ENCODE results near the gene CDH4. TPM values are rescaled to one million over a fixed set of nuclear protein-coding genes. Genes with fewer than 3 reads are reported as not detected.

Gene CDH4
- total RNA-seq, 1 donor from 2014 or later, result 12.1 TPM

DNA sequence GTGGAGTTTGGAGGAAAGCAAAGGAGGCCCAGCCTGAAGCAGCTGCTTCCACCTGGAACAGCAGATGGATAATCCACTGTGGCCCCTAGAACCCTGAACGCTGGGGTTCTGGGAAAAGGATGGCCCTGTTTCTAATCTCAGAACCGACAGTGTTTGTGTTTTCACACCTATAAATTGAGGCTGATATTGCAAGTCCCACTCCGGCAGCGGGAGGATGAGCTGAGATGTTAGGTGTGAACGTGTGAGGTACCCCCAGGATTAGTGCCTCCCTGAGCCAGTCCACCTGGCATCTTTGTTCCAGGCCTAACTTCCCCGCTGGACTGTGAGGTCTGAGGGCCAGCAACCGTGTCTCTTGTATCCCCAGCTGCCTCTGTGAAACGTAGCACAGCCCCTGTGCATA, 7.8 kb upstream of the CDH4 start:
- no peak for DNase-seq (ENCODE audit: low read depth)
- TF ChIP-seq CTCF (IDR thresholded peaks at IDR 0.05; ENCODE audit: insufficient read depth, low read length, severe bottlenecking), result no peak
- H3K27me3 ChIP-seq (ENCODE audit: control insufficient read depth, insufficient read depth, low read length), result no peaks in the 10 kb centered on the region
- no peak overlapping the region for H3K4me3 ChIP-seq (ENCODE audit: low read depth, low read length)
- no peaks in the 10 kb centered on the region for H3K36me3 ChIP-seq (ENCODE audit: control insufficient read depth, insufficient read depth, low read length)
- FAIRE-seq, result no peak

- H3K36me3 ChIP-seq (ENCODE audit: control insufficient read depth, insufficient read depth, low read length), result no peaks in the 10 kb centered on the region
- FAIRE-seq, result no peak
- TF ChIP-seq CTCF (IDR thresholded peaks at IDR 0.05; ENCODE audit: insufficient read depth, low read length, severe bottlenecking), result no peak
- no peaks in the 10 kb centered on the region for H3K27me3 ChIP-seq (ENCODE audit: control insufficient read depth, insufficient read depth, low read length)
- no peak for DNase-seq (ENCODE audit: low read depth)
- H3K4me3 ChIP-seq (ENCODE audit: low read depth, low read length), result no peak overlapping the region
Measured at GRCh38 chr20:61246269-61246668, 5.8 kb upstream of the CDH4 start.

- H3K36me3 ChIP-seq (ENCODE audit: control insufficient read depth, insufficient read depth, low read length), result no peaks in the 10 kb centered on the region
- H3K4me3 ChIP-seq (ENCODE audit: low read depth, low read length), result no peak overlapping the region
- DNase-seq (ENCODE audit: low read depth) (no peak), FAIRE-seq (no peak)
- no peaks in the 10 kb centered on the region for H3K27me3 ChIP-seq (ENCODE audit: control insufficient read depth, insufficient read depth, low read length)
- TF ChIP-seq CTCF (IDR thresholded peaks at IDR 0.05; ENCODE audit: insufficient read depth, low read length, severe bottlenecking), result no peak
Measured at GRCh38 chr20:61249626-61250025, 2.4 kb upstream of the CDH4 start.

GRCh38 chr20:61252601-61253263, 671 bp downstream of the CDH4 start:
- no peaks in the 10 kb centered on the region for H3K27me3 ChIP-seq (ENCODE audit: control insufficient read depth, insufficient read depth, low read length)
- no peaks in the 10 kb centered on the region for H3K36me3 ChIP-seq (ENCODE audit: control insufficient read depth, insufficient read depth, low read length)
- FAIRE-seq, result no peak
- DNase-seq (ENCODE audit: low read depth), result no peak
- TF ChIP-seq CTCF (IDR thresholded peaks at IDR 0.05; ENCODE audit: insufficient read depth, low read length, severe bottlenecking), result no peak
- peak overlapping the region; percentile 52 for H3K4me3 ChIP-seq (ENCODE audit: low read depth, low read length)

- DNase-seq (ENCODE audit: low read depth), result no peak
- peak; percentile 48 for TF ChIP-seq CTCF (IDR thresholded peaks at IDR 0.05; ENCODE audit: insufficient read depth, low read length, severe bottlenecking)
Measured at GRCh38 chr20:61253264-61253639, 1.2 kb downstream of the CDH4 start.

More at GRCh38 chr20:61253264-61253639, 1.2 kb downstream of the CDH4 start:
- no peak for FAIRE-seq
- Histone ChIP-seq H3K27me3 (ENCODE audit: control insufficient read depth, insufficient read depth, low read length) (no peaks in the 10 kb centered on the region), H3K4me3 (ENCODE audit: low read depth, low read length) (peak overlapping the region; percentile 52), H3K36me3 (ENCODE audit: control insufficient read depth, insufficient read depth, low read length) (no peaks in the 10 kb centered on the region)
